Urothelium cell line (cell line): Measurements from ENCODE around the gene COASY.
"Not testable (repeated sequence)": the region's sequence is repeated elsewhere in the genome, so short reads cannot be mapped to it uniquely, and the experiment has no call there.

Experiments
- DNase-seq: peaks from one replicate; pipeline ENCODE4 v3.0.0; 2011; ENCODE audit warnings: low spot score, mixed read lengths
- FAIRE-seq: peaks from 2 replicates; lab custom pipeline; 2011; peaks lifted over from hg19 to GRCh38; lab: Jason Lieb, UNC

The COASY gene

GRCh38 chr17:42531455-42532354 is 30.2 kb upstream of the COASY start:
- no peak for FAIRE-seq

GRCh38 chr17:42535155-42536047 is 26.5 kb upstream of the COASY start:
- DNase-seq = no peak
- FAIRE-seq = no peak

More at GRCh38 chr17:42531455-42532354, 30.2 kb upstream of the COASY start:
- peak; percentile 66 for DNase-seq

- DNase-seq (peak; percentile 98), FAIRE-seq (no peak)
These were observed 25.9 kb upstream of the COASY start, which contains the start of gene NAGLU for GRCh38 chr17:42536048-42536371. NAGLU (plus strand) TSS chr17:42536241; CDS start chr17:42536273, 32 bp downstream.

- FAIRE-seq = peak; percentile 74
- DNase-seq = peak; percentile 96
These were observed 25.4 kb upstream of the COASY start for GRCh38 chr17:42536372-42537155.

- no peak for FAIRE-seq
- no peak for DNase-seq
These were observed 24.7 kb upstream of the COASY start for GRCh38 chr17:42537156-42537805.

- FAIRE-seq (no peak), DNase-seq (no peak)
These were observed 24.0 kb upstream of the COASY start for GRCh38 chr17:42537826-42538451.

GRCh38 chr17:42538482-42538881 is 23.5 kb upstream of the COASY start:
- DNase-seq (no peak), FAIRE-seq (no peak)

- FAIRE-seq, DNase-seq: not testable (repeated sequence)
These were observed 21.4 kb upstream of the COASY start for GRCh38 chr17:42540558-42540957.

- DNase-seq (no peak), FAIRE-seq (no peak)
These were observed 20.7 kb upstream of the COASY start for GRCh38 chr17:42541041-42541833.

- DNase-seq (no peak), FAIRE-seq (no peak)
These were observed 18.5 kb upstream of the COASY start for GRCh38 chr17:42543190-42544079.

GRCh38 chr17:42544874-42545283 is 17.1 kb upstream of the COASY start:
- FAIRE-seq (no peak), DNase-seq (no peak)

GRCh38 chr17:42545755-42546505 is 16.0 kb upstream of the COASY start:
- FAIRE-seq = peak; percentile 17
- DNase-seq = not testable (repeated sequence)

- DNase-seq (no peak), FAIRE-seq (no peak)
These were observed 14.9 kb upstream of the COASY start for GRCh38 chr17:42547001-42547461.

- no peak for DNase-seq
- no peak for FAIRE-seq
These were observed 14.3 kb upstream of the COASY start for GRCh38 chr17:42547698-42548069.

GRCh38 chr17:42548070-42548837 is 13.7 kb upstream of the COASY start:
- FAIRE-seq (no peak), DNase-seq (no peak)

- FAIRE-seq = no peak
- DNase-seq = no peak
These were observed 12.8 kb upstream of the COASY start for GRCh38 chr17:42548993-42549755.
